Measurements from ENCODE around the gene BIN2. TPM values are rescaled to one million over a fixed set of nuclear protein-coding genes. Genes with fewer than 3 reads are reported as not detected.

The BIN2 gene
- polyA plus RNA-seq, 3 donors, result 120 to 376 (median 196) TPM

- intact Hi-C loops (cut with micrococcal nuclease), result loop anchor here (10.0 kb wide), 4 partner anchors 84 to 514 kb away; partner anchors contain the start of gene LETMD1 (in 1 of the 2)
- Mint-ChIP-seq H3K4me3 (no peak overlapping the region), H3K9me3 (peaks cover 0 to 1% (median 0%) of the 10 kb centered on the region in 7 donors), H3K27ac (no peak overlapping the region), H3K36me3 (peaks cover 7 to 9% of the 10 kb centered on the region in 2 donors), H3K27me3 (ENCODE audit: low read depth in 3 of 3) (peaks cover 1 to 4% (median 3%) of the 10 kb centered on the region in 3 donors), H3K4me1 (peaks cover 8% of the 10 kb centered on the region)
- H3K27me3 ChIP-seq (ENCODE audit: control insufficient read depth in 2 of 2, insufficient read depth in 2 of 2, low read length in 2 of 2), result no peaks in the 10 kb centered on the region
- no peak for TF ChIP-seq CTCF (IDR thresholded peaks at IDR 0.05)
- H3K4me1 ChIP-seq (ENCODE audit: control insufficient read depth in 1 of 2, insufficient read depth in 2 of 2, low read length in 2 of 2), result no peaks in the 10 kb centered on the region
- WGBS (ENCODE audit: insufficient coverage), result 90% methylated on average over 3 of the region's 5 CpGs
- no peak overlapping the region for H3K4me2 ChIP-seq (replicated peaks; ENCODE audit: extremely low read depth, low read length, poor library complexity, severe bottlenecking)
- H3K79me2 ChIP-seq (ENCODE audit: insufficient read depth, low read length), result no peaks in the 10 kb centered on the region
- no peak overlapping the region for H3K27ac ChIP-seq (ENCODE audit: low read depth in 1 of 2, low read length in 2 of 2)
- peaks cover 2 to 8% of the 10 kb centered on the region in 2 donors for H3K36me3 ChIP-seq (replicated peaks in 1 of 2; ENCODE audit: control insufficient read depth in 1 of 2, insufficient read depth in 2 of 2, low read length in 2 of 2)
- no peak overlapping the region for H3K9ac ChIP-seq (ENCODE audit: insufficient read depth, low read length, poor library complexity, severe bottlenecking)
- no peak for DNase-seq
- H3K4me3 ChIP-seq (replicated peaks in 1 of 3; ENCODE audit: low read depth in 2 of 3, low read length in 3 of 3), result no peak overlapping the region
- H4K20me1 ChIP-seq (ENCODE audit: insufficient read depth, low read length), result no peaks in the 10 kb centered on the region
- H2AFZ ChIP-seq (ENCODE audit: insufficient read depth, low read depth, low read length, poor library complexity, severe bottlenecking), result no peak overlapping the region
- H3K9me3 ChIP-seq (replicated peaks in 1 of 2; ENCODE audit: control insufficient read depth in 1 of 2, insufficient read depth in 1 of 2, low read length in 2 of 2), result no peaks in the 10 kb centered on the region
Measured at GRCh38 chr12:51349026-51349425, 25.1 kb upstream of the BIN2 start.

- Histone ChIP-seq H3K4me1 (ENCODE audit: control insufficient read depth in 1 of 2, insufficient read depth in 2 of 2, low read length in 2 of 2) (no peaks in the 10 kb centered on the region), H3K27ac (ENCODE audit: low read depth in 1 of 2, low read length in 2 of 2) (no peak overlapping the region), H3K36me3 (replicated peaks in 1 of 2; ENCODE audit: control insufficient read depth in 1 of 2, insufficient read depth in 2 of 2, low read length in 2 of 2) (no peaks in the 10 kb centered on the region), H3K9ac (ENCODE audit: insufficient read depth, low read length, poor library complexity, severe bottlenecking) (no peak overlapping the region), H3K79me2 (ENCODE audit: insufficient read depth, low read length) (no peaks in the 10 kb centered on the region), H2AFZ (ENCODE audit: insufficient read depth, low read depth, low read length, poor library complexity, severe bottlenecking) (no peak overlapping the region), H4K20me1 (ENCODE audit: insufficient read depth, low read length) (no peaks in the 10 kb centered on the region), H3K27me3 (ENCODE audit: control insufficient read depth in 2 of 2, insufficient read depth in 2 of 2, low read length in 2 of 2) (no peaks in the 10 kb centered on the region), H3K9me3 (replicated peaks in 1 of 2; ENCODE audit: control insufficient read depth in 1 of 2, insufficient read depth in 1 of 2, low read length in 2 of 2) (no peaks in the 10 kb centered on the region), H3K4me3 (replicated peaks in 1 of 3; ENCODE audit: low read depth in 2 of 3, low read length in 3 of 3) (no peak overlapping the region), H3K4me2 (replicated peaks; ENCODE audit: extremely low read depth, low read length, poor library complexity, severe bottlenecking) (no peak overlapping the region)
- no peak for DNase-seq
- H3K4me3 Mint-ChIP-seq, result no peak overlapping the region
- H3K27ac Mint-ChIP-seq, result no peak overlapping the region
- intact Hi-C loops (cut with micrococcal nuclease), result loop anchor here (10.0 kb wide), 4 partner anchors 83 to 513 kb away; partner anchors contain the start of gene LETMD1 (in 1 of the 2)
- H3K4me1 Mint-ChIP-seq, result peaks cover 8% of the 10 kb centered on the region
- 93% methylated on average over 2 of the region's 4 CpGs for WGBS (ENCODE audit: insufficient coverage)
- peaks cover 1 to 5% (median 3%) of the 10 kb centered on the region in 3 donors for H3K27me3 Mint-ChIP-seq (ENCODE audit: low read depth in 3 of 3)
- H3K36me3 Mint-ChIP-seq, result no peaks in the 10 kb centered on the region
- peaks cover 0 to 1% (median 0%) of the 10 kb centered on the region in 7 donors for H3K9me3 Mint-ChIP-seq
- no peak for TF ChIP-seq CTCF (IDR thresholded peaks at IDR 0.05)
Measured at GRCh38 chr12:51348116-51348515, 24.1 kb upstream of the BIN2 start.

All from CD14-positive monocyte (primary cell).